ENCODE measurements around the gene ATP9B. TPM values are rescaled to one million over a fixed set of nuclear protein-coding genes. Genes with fewer than 3 reads are reported as not detected.

The ATP9B gene
- total RNA-seq, 2 experiments from 2014 or later, result 61.9 to 63.5 TPM

DNA sequence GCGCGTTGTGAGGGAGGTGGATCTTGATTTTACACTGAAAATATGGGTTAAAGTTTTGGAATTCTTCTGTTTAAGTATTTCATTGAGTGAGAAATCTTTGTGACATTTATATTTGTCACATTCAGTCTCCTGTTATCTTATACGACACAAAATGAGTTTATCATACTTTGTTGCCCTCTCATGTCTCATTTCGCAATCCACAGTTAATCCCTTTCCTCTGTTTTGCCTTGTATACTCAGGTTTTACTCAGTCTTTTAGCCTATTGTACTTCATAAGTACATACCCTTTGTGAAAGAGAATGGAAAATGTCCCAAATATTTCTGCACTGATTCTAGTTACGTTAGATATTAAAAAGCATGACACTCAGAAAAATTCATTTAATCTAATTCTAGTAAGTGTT, 142.7 kb downstream of the ATP9B start:
- peaks cover 24% of the 10 kb centered on the region for H3K36me3 ChIP-seq (ENCODE audit: insufficient read depth, low read length)
- H3K27me3 Mint-ChIP-seq, result no peaks in the 10 kb centered on the region
- H3K4me1 ChIP-seq (ENCODE audit: insufficient read depth, low read length), result no peaks in the 10 kb centered on the region
- ATAC-seq (ENCODE audit: poor library complexity), result no peak
- H3K4me3 Mint-ChIP-seq, result no peak overlapping the region
- no peaks in the 10 kb centered on the region for H3K27me3 ChIP-seq (ENCODE audit: control insufficient read depth in 1 of 2, insufficient read depth in 2 of 2, low read length in 2 of 2)
- intact Hi-C loops (cut with DNase I, micrococcal nuclease), result no loop called here
- no peaks in the 10 kb centered on the region for H3K9me3 Mint-ChIP-seq
- no peak for TF ChIP-seq CTCF (IDR thresholded peaks at IDR 0.05)
- H3K36me3 Mint-ChIP-seq (ENCODE audit: low read depth), result peaks cover 48% of the 10 kb centered on the region
- ChIA-PET CTCF (no interaction called here), POLR2A (no interaction called here)
- no peak for DNase-seq
- no peak overlapping the region for H3K4me3 ChIP-seq (ENCODE audit: low read length)
- H3K9me3 ChIP-seq (ENCODE audit: control insufficient read depth in 1 of 2, insufficient read depth in 1 of 2, low read length in 2 of 2), result no peaks in the 10 kb centered on the region
- no peak overlapping the region for H3K27ac Mint-ChIP-seq
- H3K27ac ChIP-seq (ENCODE audit: low read depth in 1 of 2, low read length in 2 of 2), result no peak overlapping the region
- H3K4me1 Mint-ChIP-seq (ENCODE audit: low read depth), result peaks cover 14% of the 10 kb centered on the region

DNA sequence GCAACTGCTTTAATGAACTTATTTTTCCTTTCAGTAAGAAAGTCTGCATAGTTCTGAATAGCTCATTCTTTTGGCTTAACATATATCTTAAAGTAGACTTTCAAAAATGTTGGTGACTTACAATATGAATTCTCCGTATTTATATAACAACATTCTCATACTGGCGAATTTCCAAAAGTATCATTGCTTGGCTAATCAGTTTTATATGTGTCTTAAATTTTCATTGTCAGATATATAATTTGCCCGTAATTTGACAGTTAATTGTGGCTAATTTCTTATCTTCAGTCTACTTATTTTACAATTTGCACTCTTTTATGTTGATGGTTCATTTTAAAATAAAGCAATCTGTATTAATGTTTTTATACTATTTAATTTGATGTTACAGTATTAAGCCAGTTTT, 144.9 kb downstream of the ATP9B start:
- Histone ChIP-seq H3K27me3 (ENCODE audit: control insufficient read depth in 1 of 2, insufficient read depth in 2 of 2, low read length in 2 of 2) (no peaks in the 10 kb centered on the region), H3K4me3 (ENCODE audit: low read length) (no peak overlapping the region), H3K27ac (ENCODE audit: low read depth in 1 of 2, low read length in 2 of 2) (no peak overlapping the region), H3K36me3 (ENCODE audit: insufficient read depth, low read length) (peaks cover 17% of the 10 kb centered on the region), H3K9me3 (ENCODE audit: control insufficient read depth in 1 of 2, insufficient read depth in 1 of 2, low read length in 2 of 2) (no peaks in the 10 kb centered on the region), H3K4me1 (ENCODE audit: insufficient read depth, low read length) (no peaks in the 10 kb centered on the region)
- intact Hi-C loops (cut with DNase I, micrococcal nuclease), result no loop called here
- H3K27ac Mint-ChIP-seq, result no peak overlapping the region
- H3K27me3 Mint-ChIP-seq, result no peaks in the 10 kb centered on the region
- ChIA-PET CTCF (no interaction called here), POLR2A (no interaction called here)
- H3K4me3 Mint-ChIP-seq, result no peak overlapping the region
- DNase-seq (no peak), ATAC-seq (ENCODE audit: poor library complexity) (no peak)
- H3K9me3 Mint-ChIP-seq, result no peaks in the 10 kb centered on the region
- TF ChIP-seq CTCF (IDR thresholded peaks at IDR 0.05), result no peak
- H3K36me3 Mint-ChIP-seq (ENCODE audit: low read depth), result peaks cover 49% of the 10 kb centered on the region
- peaks cover 14% of the 10 kb centered on the region for H3K4me1 Mint-ChIP-seq (ENCODE audit: low read depth)

DNA sequence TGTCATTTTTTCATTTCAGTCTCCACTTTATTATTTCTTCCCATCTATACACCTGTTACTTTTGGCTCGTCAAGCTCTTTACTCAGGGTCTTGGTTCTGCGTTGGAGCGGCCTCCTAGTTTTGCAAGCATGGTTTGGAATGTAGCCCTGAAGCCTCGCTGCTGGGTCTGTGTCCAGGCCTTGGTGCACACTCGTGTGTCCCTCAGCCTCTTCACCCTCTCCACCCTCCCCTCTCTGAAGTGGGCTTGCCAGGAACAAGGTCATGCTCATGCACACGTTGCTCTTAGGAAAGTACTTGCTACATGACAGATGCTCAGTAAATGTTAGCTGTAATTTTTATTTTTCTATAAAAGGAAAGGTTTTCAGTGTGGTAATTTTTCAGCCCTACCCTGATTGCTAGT, 147.0 kb downstream of the ATP9B start:
- H3K4me1 ChIP-seq (ENCODE audit: insufficient read depth, low read length), result no peaks in the 10 kb centered on the region
- CTCF ChIA-PET, result no interaction called here
- ATAC-seq (ENCODE audit: poor library complexity) (no peak), DNase-seq (no peak)
- no peak overlapping the region for H3K27ac ChIP-seq (ENCODE audit: low read depth in 1 of 2, low read length in 2 of 2)
- no peaks in the 10 kb centered on the region for H3K9me3 Mint-ChIP-seq
- no peaks in the 10 kb centered on the region for H3K9me3 ChIP-seq (ENCODE audit: control insufficient read depth in 1 of 2, insufficient read depth in 1 of 2, low read length in 2 of 2)
- peaks cover 7% of the 10 kb centered on the region for H3K4me1 Mint-ChIP-seq (ENCODE audit: low read depth)
- H3K27me3 Mint-ChIP-seq, result no peaks in the 10 kb centered on the region
- H3K27ac Mint-ChIP-seq, result no peak overlapping the region
- H3K4me3 Mint-ChIP-seq, result no peak overlapping the region
- H3K27me3 ChIP-seq (ENCODE audit: control insufficient read depth in 1 of 2, insufficient read depth in 2 of 2, low read length in 2 of 2), result no peaks in the 10 kb centered on the region
- TF ChIP-seq CTCF (IDR thresholded peaks at IDR 0.05), result no peak
- intact Hi-C loops (cut with DNase I, micrococcal nuclease), result no loop called here
- peaks cover 56% of the 10 kb centered on the region for H3K36me3 Mint-ChIP-seq (ENCODE audit: low read depth)
- H3K4me3 ChIP-seq (ENCODE audit: low read length), result no peak overlapping the region
- POLR2A ChIA-PET, result no interaction called here
- peaks cover 8% of the 10 kb centered on the region for H3K36me3 ChIP-seq (ENCODE audit: insufficient read depth, low read length)

All from CD4-positive, alpha-beta T cell (primary cell).